GM12864 (cell line): ENCODE results near the gene RASAL2.

Source experiments
- DNase-seq: peaks from one replicate; pipeline ENCODE4 v3.0.0-alpha.2; 2011; ENCODE audit warnings: low read depth
- H3K4me3 ChIP-seq: 2 replicates; pipeline ENCODE4 v1.5.1; 2011; ENCODE audit warnings: mild to moderate bottlenecking, low read depth, low read length, control low read depth
- TF ChIP-seq, protein P1 (sequence below): IDR thresholded peaks from 2 replicates; pipeline ENCODE4 v1.5.1; 2011; ENCODE audit warnings: low read depth, mild to moderate bottlenecking, moderate library complexity, low read length, control low read depth, inconsistent platforms; ENCODE audit errors: missing control alignments

RASAL2 gene

DNA sequence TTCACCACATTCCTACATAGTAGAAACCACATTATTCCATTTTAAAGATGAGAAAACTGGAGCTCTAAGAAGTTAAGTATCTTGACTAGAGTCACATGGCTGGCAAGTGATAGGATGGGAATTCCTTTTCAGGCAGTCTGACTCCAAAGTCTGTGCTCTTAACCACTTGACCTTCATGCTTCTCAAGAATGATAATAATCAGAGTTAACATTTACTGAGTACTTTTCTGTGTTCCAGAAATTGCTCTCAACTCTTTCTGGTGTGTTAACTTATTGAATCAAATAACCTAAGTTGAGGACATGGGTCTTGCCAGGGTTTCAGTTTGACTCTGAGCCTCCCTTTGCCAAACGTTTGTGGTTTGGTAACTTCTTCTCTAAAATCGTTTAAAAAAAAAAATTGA lies 169.4 kb downstream of the RASAL2 start:
- no peak for DNase-seq
- TF ChIP-seq, protein P1, sequence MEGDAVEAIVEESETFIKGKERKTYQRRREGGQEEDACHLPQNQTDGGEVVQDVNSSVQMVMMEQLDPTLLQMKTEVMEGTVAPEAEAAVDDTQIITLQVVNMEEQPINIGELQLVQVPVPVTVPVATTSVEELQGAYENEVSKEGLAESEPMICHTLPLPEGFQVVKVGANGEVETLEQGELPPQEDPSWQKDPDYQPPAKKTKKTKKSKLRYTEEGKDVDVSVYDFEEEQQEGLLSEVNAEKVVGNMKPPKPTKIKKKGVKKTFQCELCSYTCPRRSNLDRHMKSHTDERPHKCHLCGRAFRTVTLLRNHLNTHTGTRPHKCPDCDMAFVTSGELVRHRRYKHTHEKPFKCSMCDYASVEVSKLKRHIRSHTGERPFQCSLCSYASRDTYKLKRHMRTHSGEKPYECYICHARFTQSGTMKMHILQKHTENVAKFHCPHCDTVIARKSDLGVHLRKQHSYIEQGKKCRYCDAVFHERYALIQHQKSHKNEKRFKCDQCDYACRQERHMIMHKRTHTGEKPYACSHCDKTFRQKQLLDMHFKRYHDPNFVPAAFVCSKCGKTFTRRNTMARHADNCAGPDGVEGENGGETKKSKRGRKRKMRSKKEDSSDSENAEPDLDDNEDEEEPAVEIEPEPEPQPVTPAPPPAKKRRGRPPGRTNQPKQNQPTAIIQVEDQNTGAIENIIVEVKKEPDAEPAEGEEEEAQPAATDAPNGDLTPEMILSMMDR = no peak
- no peak overlapping the region for H3K4me3 ChIP-seq

DNA sequence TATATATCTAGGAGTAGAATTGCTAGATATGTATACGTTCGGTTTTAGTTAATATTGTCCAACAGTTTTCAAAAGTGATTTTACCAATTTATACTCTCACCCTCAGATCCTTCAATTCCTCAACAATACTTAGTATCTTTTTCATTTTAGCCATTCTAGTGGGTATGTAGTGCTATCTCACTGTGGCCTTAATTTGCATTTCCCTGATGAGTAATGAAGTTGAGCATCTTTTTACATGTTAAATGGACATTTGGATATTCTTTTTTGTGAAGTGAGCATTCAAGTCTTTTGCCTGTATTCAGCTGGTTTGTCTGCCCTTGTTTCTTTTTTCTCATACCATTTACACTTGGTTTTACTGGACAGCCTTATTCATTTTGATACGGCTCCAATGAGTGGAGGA lies 172.2 kb downstream of the RASAL2 start:
- no peak for DNase-seq
- no peak overlapping the region for H3K4me3 ChIP-seq
- TF ChIP-seq, protein P1 = no peak

DNA sequence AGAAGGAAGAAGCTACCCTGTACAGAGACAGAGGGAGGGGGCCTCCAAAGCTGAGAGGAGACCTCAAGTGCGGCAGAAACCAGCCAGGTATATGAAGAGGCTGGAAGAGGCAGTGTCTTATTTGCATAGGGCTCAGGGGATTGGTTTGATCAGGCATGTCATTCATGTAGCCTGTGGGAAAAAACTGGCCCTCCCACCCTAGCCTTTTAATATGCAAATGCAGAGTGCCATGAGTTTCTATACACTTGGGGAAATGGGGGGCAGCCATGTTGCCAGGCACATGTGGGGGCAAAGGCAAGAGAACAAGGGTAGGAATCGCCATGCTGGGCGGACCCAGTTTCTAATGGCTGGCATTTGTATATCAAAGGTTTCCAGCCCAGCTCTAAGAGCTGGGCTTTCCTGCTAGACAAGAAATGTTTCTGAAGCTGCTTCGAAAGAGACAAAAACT lies 172.7 kb downstream of the RASAL2 start:
- DNase-seq = no peak
- TF ChIP-seq, protein P1 = no peak
- no peak overlapping the region for H3K4me3 ChIP-seq

GRCh38 chr1:178267646-178268094 lies 173.8 kb downstream of the RASAL2 start:
- no peak overlapping the region for H3K4me3 ChIP-seq
- TF ChIP-seq, protein P1 = no peak
- no peak for DNase-seq

- no peak overlapping the region for H3K4me3 ChIP-seq
- DNase-seq = no peak
- TF ChIP-seq, protein P1 = no peak
These were observed 177.6 kb downstream of the RASAL2 start for GRCh38 chr1:178271471-178271870.

DNA sequence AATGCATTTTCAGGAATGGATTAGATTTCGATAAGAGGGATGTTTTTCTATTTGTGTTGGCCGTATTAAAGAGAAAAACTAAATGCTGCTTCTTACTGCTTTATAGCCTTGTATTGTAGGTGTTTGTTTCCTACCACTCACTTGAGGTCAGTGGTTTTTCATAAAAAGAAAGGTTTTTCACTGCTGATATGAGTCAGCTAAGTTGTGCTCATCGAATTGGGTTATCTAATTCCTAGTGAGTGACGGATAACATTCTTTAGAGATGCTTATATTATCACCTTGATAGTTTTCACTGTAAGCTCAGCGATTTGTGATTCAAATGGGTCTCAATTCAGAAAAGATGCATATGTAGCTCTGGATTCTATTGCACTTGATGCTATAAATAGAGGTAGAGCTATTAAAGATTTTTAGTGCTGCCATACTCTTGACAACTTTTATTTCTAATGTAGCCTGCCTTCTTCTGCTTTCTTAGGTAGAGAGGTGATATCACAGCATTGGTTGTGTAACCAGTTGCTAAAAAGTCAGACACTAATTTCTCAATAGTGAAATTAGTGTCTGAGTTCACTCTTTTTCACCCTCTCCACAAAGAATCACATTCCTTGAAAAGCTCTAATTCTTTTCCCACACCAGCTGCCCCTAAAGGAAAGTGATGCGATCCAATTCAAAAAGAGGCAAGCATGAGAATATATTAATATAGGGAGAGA lies 180.0 kb downstream of the RASAL2 start:
- TF ChIP-seq, protein P1 = no peak
- no peak for DNase-seq
- no peak overlapping the region for H3K4me3 ChIP-seq

DNA sequence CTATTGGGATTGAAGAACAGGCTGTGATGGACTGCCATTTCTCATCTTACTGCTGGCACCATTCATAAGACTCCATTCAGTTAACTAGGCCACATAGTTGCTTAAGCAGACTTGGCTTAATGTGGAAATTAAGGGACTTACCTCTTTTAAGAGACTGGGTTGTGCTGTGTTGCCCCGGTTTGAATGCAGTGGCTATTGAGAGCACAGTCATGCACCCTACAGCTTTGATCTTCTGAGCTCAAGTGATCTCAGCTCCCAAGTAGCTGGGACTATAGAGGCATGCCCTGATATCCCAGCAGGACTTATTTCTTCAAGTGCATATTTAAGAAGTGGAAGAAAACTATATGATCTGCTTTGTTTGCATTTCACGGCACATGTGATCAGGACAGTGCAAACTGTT lies 181.1 kb downstream of the RASAL2 start:
- no peak overlapping the region for H3K4me3 ChIP-seq
- no peak for DNase-seq
- TF ChIP-seq, protein P1 = no peak
